GM12878 (cell line): ENCODE results near the gene FMOD. TPM values are rescaled to one million over a fixed set of nuclear protein-coding genes. Genes with fewer than 3 reads are reported as not detected.
A peak's percentile ranks its signal among the peaks of the same experiment; 100 is the strongest.

ENCODE experiments used
- BACH1 ChIP-seq: fragments of 450-650 bp; IDR thresholded peaks from 2 replicates; pipeline ENCODE4 v1.6.1; 2017; ENCODE audit warnings: mild to moderate bottlenecking, borderline replicate concordance
- CREB1 ChIP-seq: IDR thresholded peaks from 2 replicates; pipeline ENCODE4 v1.6.1; 2012; ENCODE audit warnings: low read depth, mild to moderate bottlenecking, inconsistent platforms
- E4F1 ChIP-seq: fragments of 450-650 bp; IDR thresholded peaks from 2 replicates; pipeline ENCODE4 v1.6.1; 2018; ENCODE audit warnings: borderline replicate concordance, mild to moderate bottlenecking; ENCODE audit not compliant: partially characterized antibody
- EP300 ChIP-seq, 2 experiments: fragments of 150-350 bp in 1 of 2; IDR thresholded peaks; 2 replicates each; pipeline ENCODE4 v1.6.1; 2011 to 2012; ENCODE audit warnings: low read depth in 2 of 2, low read length in 2 of 2, borderline replicate concordance in 1 of 2, improper control_type of control experiment in 1 of 2, inconsistent platforms in 1 of 2; ENCODE audit not compliant: control insufficient read depth in 1 of 2
- HDAC2 ChIP-seq: fragments of 200-600 bp; sonication (generic); IDR thresholded peaks from 2 replicates; pipeline ENCODE4 v1.6.1; 2017
- IKZF1 ChIP-seq: fragments of 450-650 bp; conservative IDR thresholded peaks from 2 replicates; pipeline ENCODE4 v1.6.1; 2017; ENCODE audit warnings: antibody characterized with exemption, mild to moderate bottlenecking
- IRF4 ChIP-seq: IDR thresholded peaks from 2 replicates; pipeline ENCODE4 v1.6.1; 2011; ENCODE audit warnings: low read depth, low read length
- PAX5 ChIP-seq: IDR thresholded peaks from 2 replicates; pipeline ENCODE4 v1.6.1; 2011; ENCODE audit warnings: low read depth, low read length, borderline replicate concordance
- PKNOX1 ChIP-seq: fragments of 450-650 bp; IDR thresholded peaks from 2 replicates; pipeline ENCODE4 v1.6.1; 2016; ENCODE audit warnings: mild to moderate bottlenecking
- POLR2AphosphoS2 ChIP-seq: IDR thresholded peaks from 2 replicates; pipeline ENCODE4 v1.6.1; 2011; ENCODE audit warnings: low read depth, mild to moderate bottlenecking, low read length, improper control_type of control experiment, moderate library complexity
- SP1 ChIP-seq: IDR thresholded peaks from one replicate; pipeline ENCODE4 v1.6.1; 2011; ENCODE audit warnings: low read depth, low read length
- STAT1 ChIP-seq: fragments of 450-650 bp; conservative IDR thresholded peaks from 2 replicates; pipeline ENCODE4 v1.6.1; 2014; ENCODE audit warnings: antibody characterized with exemption, mild to moderate bottlenecking
- TBL1XR1 ChIP-seq: IDR thresholded peaks from 2 replicates; pipeline ENCODE4 v1.6.1; 2012; ENCODE audit warnings: low read depth, low read length, improper control_type of control experiment
- TCF3 ChIP-seq: IDR thresholded peaks from 2 replicates; pipeline ENCODE4 v1.6.1; 2012; ENCODE audit warnings: low read depth, mild to moderate bottlenecking, low read length, borderline replicate concordance; ENCODE audit not compliant: insufficient read depth
- TCF7 ChIP-seq: IDR thresholded peaks from 2 replicates; pipeline ENCODE4 v1.6.1; 2014; ENCODE audit warnings: antibody characterized with exemption, borderline replicate concordance
- USF2 ChIP-seq: IDR thresholded peaks from 2 replicates; pipeline ENCODE4 v1.6.1; 2011; ENCODE audit warnings: low read depth, low read length, improper control_type of control experiment, borderline replicate concordance
- YY1 ChIP-seq: IDR thresholded peaks from 2 replicates; pipeline ENCODE4 v1.6.1; 2011; ENCODE audit warnings: low read depth, mild to moderate bottlenecking, low read length
- ZBTB33 ChIP-seq: fragments of 450-650 bp; IDR thresholded peaks from 2 replicates; pipeline ENCODE4 v1.6.1; 2017; ENCODE audit warnings: mild to moderate bottlenecking
- ZNF217 ChIP-seq: fragments of 450-650 bp; IDR thresholded peaks from 2 replicates; pipeline ENCODE4 v1.6.1; 2017; ENCODE audit warnings: antibody characterized with exemption, mild to moderate bottlenecking
- ZNF592 ChIP-seq: fragments of 450-650 bp; IDR thresholded peaks from 2 replicates; pipeline ENCODE4 v1.6.1; 2017; ENCODE audit warnings: mild to moderate bottlenecking, moderate library complexity
- polyA plus RNA-seq, 11 experiments: library from polyadenylated mRNA; depleted of rRNA in 4 of 11; unstranded in 6 of 11; stranded (reverse) in 5 of 11; fragments of >200 nt; fragmentation: Nextera tagmentation in 4 of 11; fragmentation: Illumina TruSeq in 1 of 11; extraction: Ambion mirVana in 4 of 11; extraction: Trizol in 1 of 11; gene quantifications; 1 replicate in 1 of 11; 2 replicates in 10 of 11; pipeline versions ENCODE4 v1.2.1 to v1.2.3, GENCODE V29; 2011 to 2016; ENCODE audit warnings: inconsistent platforms in 2 of 11, missing spikeins in 2 of 11, low read depth in 1 of 11
- total RNA-seq, 4 experiments: library from RNA; depleted of rRNA in 3 of 4; stranded (reverse); fragments of >200 nt in 3 of 4; fragmentation: Illumina TruSeq in 1 of 4; extraction: Trizol in 1 of 4; gene quantifications; 2 replicates each; pipeline versions ENCODE4 v1.2.1 to v1.2.3, GENCODE V29; 2013 to 2021

The FMOD gene
- total and polyA plus RNA-seq, 10 of the 15 experiments (the other 5 are each of a cell fraction or from before 2014, with no cell fraction given): 0.03 to 0.26 (median 0.11) TPM; not detected in 7

- peak; percentile 98 for TF ChIP-seq PKNOX1
- peak; percentile 49; the same call in 1 of the 2 replicates for TF ChIP-seq IRF4
- TF ChIP-seq POLR2AphosphoS2: peak; percentile 86
- no peak for TF ChIP-seq CREB1
- no peak for TF ChIP-seq ZBTB33
- TF ChIP-seq ZNF217: 0 out of 2 replicates have a peak, but pooled peaks have one; percentile 53
- TF ChIP-seq PAX5: peak; percentile 97
- no peak for TF ChIP-seq HDAC2
- TF ChIP-seq STAT1: no peak
- peak; percentile 33; the same call in 1 of the 2 replicates for TF ChIP-seq BACH1
- no peak for TF ChIP-seq TCF7
- TF ChIP-seq E4F1: no peak
- no peak for TF ChIP-seq YY1
- TF ChIP-seq EP300 (IDR thresholded peaks at IDR 0.05; ENCODE audit: borderline replicate concordance in 1 of 2, control insufficient read depth in 1 of 2, low read depth in 2 of 2, low read length in 2 of 2): peak; percentile 78; a peak in 2 of 4 replicates
- TF ChIP-seq SP1: peak; percentile 41
- peak; percentile 57 for TF ChIP-seq TBL1XR1
- 0 out of 2 replicates have a peak, but pooled peaks have one; percentile 26 for TF ChIP-seq ZNF592
- 0 out of 2 replicates have a peak, but pooled peaks have one; percentile 42 for TF ChIP-seq TCF3
- peak; percentile 88 for TF ChIP-seq IKZF1
- no peak for TF ChIP-seq USF2
These were observed 25.9 kb downstream of the FMOD start (continued) for GRCh38 chr1:203325026-203325417.
